Suprapubic skin (tissue), 4 donors: ENCODE data around the gene PTPRD.
"Not testable (repeated sequence)": the region's sequence is repeated elsewhere in the genome, so short reads cannot be mapped to it uniquely, and the experiment has no call there.

ENCODE experiments used
- POLR2A ChIP-seq, 2 donors: fragments of 450-650 bp; IDR thresholded peaks; one replicate each; pipeline ENCODE4 v1.6.1; 2017; ENCODE audit warnings: antibody characterized with exemption in 2 of 2, mild to moderate bottlenecking in 2 of 2, moderate library complexity in 2 of 2
- POLR2AphosphoS5 ChIP-seq, 3 donors: sonication (generic); formaldehyde crosslinking; IDR thresholded peaks; one replicate each; pipeline ENCODE4 v1.6.1; 2017; ENCODE audit warnings: antibody characterized with exemption in 3 of 3
- TF ChIP-seq, protein P1 (sequence below), 2 donors: fragments of 200-600 bp in 1 of 2; fragments of 450-650 bp in 1 of 2; sonication (generic) in 1 of 2; IDR thresholded peaks; one replicate each; pipeline ENCODE4 v1.5.1; 2016 to 2019; ENCODE audit warnings: antibody characterized with exemption in 2 of 2, mild to moderate bottlenecking in 1 of 2, moderate library complexity in 1 of 2

DNA sequence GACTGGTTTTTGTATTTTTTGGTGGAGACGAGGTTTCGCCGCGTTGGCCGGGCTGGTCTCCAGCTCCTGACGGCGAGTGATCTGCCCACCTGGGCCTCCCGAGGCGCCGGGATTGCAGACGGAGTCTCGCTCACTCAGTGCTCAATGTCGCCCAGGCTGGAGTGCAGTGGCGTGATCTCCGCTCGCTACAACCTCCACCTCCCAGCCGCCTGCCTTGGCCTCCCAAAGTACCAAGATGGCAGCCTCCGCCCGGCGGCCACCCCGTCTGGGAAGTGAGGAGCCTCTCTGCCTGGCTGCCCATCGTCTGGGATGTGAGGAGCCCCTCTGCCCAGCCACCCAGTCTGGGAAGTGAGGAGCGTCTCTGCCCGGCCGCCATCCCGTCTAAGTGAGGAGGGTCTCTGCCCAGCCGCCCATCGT is 163.6 kb downstream of the PTPRD start:
- TF ChIP-seq POLR2A, POLR2AphosphoS5 (IDR thresholded peaks at IDR 0.05): not testable (repeated sequence)
- TF ChIP-seq, protein P1, sequence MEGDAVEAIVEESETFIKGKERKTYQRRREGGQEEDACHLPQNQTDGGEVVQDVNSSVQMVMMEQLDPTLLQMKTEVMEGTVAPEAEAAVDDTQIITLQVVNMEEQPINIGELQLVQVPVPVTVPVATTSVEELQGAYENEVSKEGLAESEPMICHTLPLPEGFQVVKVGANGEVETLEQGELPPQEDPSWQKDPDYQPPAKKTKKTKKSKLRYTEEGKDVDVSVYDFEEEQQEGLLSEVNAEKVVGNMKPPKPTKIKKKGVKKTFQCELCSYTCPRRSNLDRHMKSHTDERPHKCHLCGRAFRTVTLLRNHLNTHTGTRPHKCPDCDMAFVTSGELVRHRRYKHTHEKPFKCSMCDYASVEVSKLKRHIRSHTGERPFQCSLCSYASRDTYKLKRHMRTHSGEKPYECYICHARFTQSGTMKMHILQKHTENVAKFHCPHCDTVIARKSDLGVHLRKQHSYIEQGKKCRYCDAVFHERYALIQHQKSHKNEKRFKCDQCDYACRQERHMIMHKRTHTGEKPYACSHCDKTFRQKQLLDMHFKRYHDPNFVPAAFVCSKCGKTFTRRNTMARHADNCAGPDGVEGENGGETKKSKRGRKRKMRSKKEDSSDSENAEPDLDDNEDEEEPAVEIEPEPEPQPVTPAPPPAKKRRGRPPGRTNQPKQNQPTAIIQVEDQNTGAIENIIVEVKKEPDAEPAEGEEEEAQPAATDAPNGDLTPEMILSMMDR (IDR thresholded peaks at IDR 0.05), result not testable (repeated sequence)
